WTC11 (cell line): ENCODE data around the gene RHBDD2. TPM values are rescaled to one million over a fixed set of nuclear protein-coding genes. Genes with fewer than 3 reads are reported as not detected.

Experiments used
- CREM ChIP-seq: sonication (generic); formaldehyde crosslinking; IDR thresholded peaks from 2 replicates; pipeline ENCODE4 v1.8.1; 2022; ENCODE audit warnings: mild to moderate bottlenecking, missing genetic modification reagents, moderate library complexity
- ELF4 ChIP-seq: sonication (generic); formaldehyde crosslinking; IDR thresholded peaks from 2 replicates; pipeline ENCODE4 v1.8.1; 2022; ENCODE audit warnings: low read depth, mild to moderate bottlenecking, moderate library complexity, missing genetic modification reagents
- ETV6 ChIP-seq: sonication (generic); formaldehyde crosslinking; IDR thresholded peaks from 2 replicates; pipeline ENCODE4 v1.8.1; 2022; ENCODE audit warnings: mild to moderate bottlenecking, missing genetic modification reagents
- FOXJ3 ChIP-seq: sonication (generic); formaldehyde crosslinking; IDR thresholded peaks from 2 replicates; pipeline ENCODE4 v1.9.0; 2021; ENCODE audit warnings: missing genetic modification reagents, mild to moderate bottlenecking, borderline replicate concordance
- FOXK1 ChIP-seq: sonication (generic); formaldehyde crosslinking; IDR thresholded peaks from 2 replicates; pipeline ENCODE4 v1.8.0; 2022; ENCODE audit warnings: mild to moderate bottlenecking, moderate library complexity, missing genetic modification reagents
- FOXP1 ChIP-seq: sonication (generic); formaldehyde crosslinking; IDR thresholded peaks from 2 replicates; pipeline ENCODE4 v1.8.0; 2022; ENCODE audit warnings: missing genetic modification reagents, mild to moderate bottlenecking, moderate library complexity, borderline replicate concordance
- KAT7 ChIP-seq: sonication (generic); formaldehyde crosslinking; IDR thresholded peaks from 2 replicates; pipeline ENCODE4 v1.8.1; 2023; ENCODE audit warnings: missing genetic modification reagents, mild to moderate bottlenecking, borderline replicate concordance
- MYBL2 ChIP-seq: sonication (generic); formaldehyde crosslinking; IDR thresholded peaks from 2 replicates; pipeline ENCODE4 v1.8.1; 2023; ENCODE audit warnings: mild to moderate bottlenecking, moderate library complexity, missing genetic modification reagents
- NFE2L1 ChIP-seq: sonication (generic); formaldehyde crosslinking; IDR thresholded peaks from 2 replicates; pipeline ENCODE4 v1.8.1; 2023; ENCODE audit warnings: missing genetic modification reagents
- NFYB ChIP-seq: sonication (generic); formaldehyde crosslinking; conservative IDR thresholded peaks from 2 replicates; pipeline ENCODE4 v1.8.0; 2022; ENCODE audit warnings: low read depth, missing genetic modification reagents
- SMAD3 ChIP-seq: sonication (generic); formaldehyde crosslinking; IDR thresholded peaks from 2 replicates; pipeline ENCODE4 v1.8.0; 2022; ENCODE audit warnings: missing genetic modification reagents, mild to moderate bottlenecking, borderline replicate concordance
- TCF7 ChIP-seq: sonication (generic); formaldehyde crosslinking; IDR thresholded peaks from 2 replicates; pipeline ENCODE4 v1.8.0; 2022; ENCODE audit warnings: mild to moderate bottlenecking, low read depth, missing genetic modification reagents, moderate library complexity
- ZNF138 ChIP-seq: sonication (generic); formaldehyde crosslinking; conservative IDR thresholded peaks from 2 replicates; pipeline ENCODE4 v1.8.1; 2022; ENCODE audit warnings: mild to moderate bottlenecking, moderate library complexity, missing genetic modification reagents
- ZNF416 ChIP-seq: fragments of 250-450 bp; sonication (Bioruptor Pico); IDR thresholded peaks from 2 replicates; pipeline ENCODE4 v1.9.0; 2021; ENCODE audit warnings: mild to moderate bottlenecking, inconsistent platforms
- total RNA-seq: library from RNA; stranded (reverse); gene quantifications from 3 replicates; pipeline ENCODE4 v1.2.3, GENCODE V29; 2021
- TF ChIP-seq, protein P1 (sequence below): sonication (generic); formaldehyde crosslinking; conservative IDR thresholded peaks from 2 replicates; pipeline ENCODE4 v1.8.1; 2023; ENCODE audit warnings: mild to moderate bottlenecking, low read depth, missing genetic modification reagents, moderate library complexity
- TF ChIP-seq, protein P2 (sequence below): sonication (generic); formaldehyde crosslinking; IDR thresholded peaks from 2 replicates; pipeline ENCODE4 v1.8.1; 2023; ENCODE audit warnings: mild to moderate bottlenecking, missing genetic modification reagents
- TF ChIP-seq, protein P3 (sequence below): fragments of 250-450 bp; sonication (Bioruptor Pico); IDR thresholded peaks from 2 replicates; pipeline ENCODE4 v1.9.0; 2021; ENCODE audit warnings: moderate library complexity, mild to moderate bottlenecking, inconsistent platforms, borderline replicate concordance
- TF ChIP-seq, protein P4 (sequence below): fragments of 250-450 bp; sonication (Bioruptor Pico); IDR thresholded peaks from 2 replicates; pipeline ENCODE4 v2.1.2; 2022; ENCODE audit warnings: mild to moderate bottlenecking, moderate library complexity
- TF ChIP-seq, protein P5 (sequence below): fragments of 250-450 bp; sonication (Bioruptor Pico); conservative IDR thresholded peaks from 2 replicates; pipeline ENCODE4 v1.9.0; 2021; ENCODE audit warnings: mild to moderate bottlenecking
- TF ChIP-seq, protein P6 (sequence below): sonication (generic); formaldehyde crosslinking; IDR thresholded peaks from 2 replicates; pipeline ENCODE4 v1.8.0; 2023; ENCODE audit warnings: missing genetic modification reagents, mild to moderate bottlenecking, borderline replicate concordance
- TF ChIP-seq, protein P7 (sequence below): sonication (generic); formaldehyde crosslinking; IDR thresholded peaks from 2 replicates; pipeline ENCODE4 v1.8.1; 2023; ENCODE audit warnings: mild to moderate bottlenecking, missing genetic modification reagents

Gene RHBDD2
- total RNA-seq, 1 experiment from 2014 or later, result 34.3 TPM

DNA sequence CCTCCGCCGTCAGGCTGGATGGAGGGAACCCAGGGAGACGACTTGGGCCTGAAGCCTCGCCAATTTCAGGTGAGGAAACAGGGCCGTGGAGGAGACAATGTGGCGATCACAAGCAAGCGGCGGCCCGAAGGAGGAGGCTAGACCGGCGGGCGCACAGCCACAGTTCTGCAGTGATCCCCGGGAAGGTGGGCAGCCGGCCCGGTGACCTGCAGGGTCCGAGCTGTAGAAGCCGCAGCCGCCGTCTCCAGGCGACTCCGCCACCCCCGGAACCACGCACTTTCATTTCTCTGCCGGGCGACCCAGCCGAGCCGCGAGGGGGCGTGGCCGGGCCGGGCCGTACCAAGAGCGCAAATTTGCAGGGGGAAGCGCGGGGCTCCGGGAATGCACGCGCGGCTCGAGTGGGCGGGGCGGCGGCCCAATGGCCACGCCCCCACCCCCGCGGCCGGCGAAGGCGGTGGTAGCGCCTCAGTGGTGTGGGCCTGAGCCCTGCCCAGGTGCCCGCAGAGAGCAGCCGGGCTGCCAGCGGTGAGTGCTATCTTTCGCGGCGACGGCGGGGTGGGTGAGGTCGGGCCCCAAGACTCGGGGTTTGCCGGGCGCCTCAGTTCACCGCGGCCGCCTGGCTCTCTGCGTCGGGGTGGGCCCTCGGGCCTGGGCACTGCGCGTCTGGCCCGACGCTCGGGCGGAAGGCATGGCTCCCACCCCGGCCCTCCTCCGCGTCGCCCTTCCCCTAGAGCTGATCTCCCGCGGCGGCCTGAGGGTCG is 36.0 kb downstream of the RHBDD2 start, which contains the start of gene POR (continued):
- TF ChIP-seq, protein P1, sequence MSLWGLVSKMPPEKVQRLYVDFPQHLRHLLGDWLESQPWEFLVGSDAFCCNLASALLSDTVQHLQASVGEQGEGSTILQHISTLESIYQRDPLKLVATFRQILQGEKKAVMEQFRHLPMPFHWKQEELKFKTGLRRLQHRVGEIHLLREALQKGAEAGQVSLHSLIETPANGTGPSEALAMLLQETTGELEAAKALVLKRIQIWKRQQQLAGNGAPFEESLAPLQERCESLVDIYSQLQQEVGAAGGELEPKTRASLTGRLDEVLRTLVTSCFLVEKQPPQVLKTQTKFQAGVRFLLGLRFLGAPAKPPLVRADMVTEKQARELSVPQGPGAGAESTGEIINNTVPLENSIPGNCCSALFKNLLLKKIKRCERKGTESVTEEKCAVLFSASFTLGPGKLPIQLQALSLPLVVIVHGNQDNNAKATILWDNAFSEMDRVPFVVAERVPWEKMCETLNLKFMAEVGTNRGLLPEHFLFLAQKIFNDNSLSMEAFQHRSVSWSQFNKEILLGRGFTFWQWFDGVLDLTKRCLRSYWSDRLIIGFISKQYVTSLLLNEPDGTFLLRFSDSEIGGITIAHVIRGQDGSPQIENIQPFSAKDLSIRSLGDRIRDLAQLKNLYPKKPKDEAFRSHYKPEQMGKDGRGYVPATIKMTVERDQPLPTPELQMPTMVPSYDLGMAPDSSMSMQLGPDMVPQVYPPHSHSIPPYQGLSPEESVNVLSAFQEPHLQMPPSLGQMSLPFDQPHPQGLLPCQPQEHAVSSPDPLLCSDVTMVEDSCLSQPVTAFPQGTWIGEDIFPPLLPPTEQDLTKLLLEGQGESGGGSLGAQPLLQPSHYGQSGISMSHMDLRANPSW (CRISPR knock-in tag), result no peak
- TF ChIP-seq NFE2L1 (CRISPR knock-in tag) (peak; percentile 68; the same call in 1 of the 2 replicates), TCF7 (CRISPR knock-in tag) (0 out of 2 replicates have a peak, but pooled peaks have one; percentile 49), ELF4 (no peak), FOXK1 (CRISPR knock-in tag) (peak; percentile 61; the same call in 1 of the 2 replicates), NFYB (CRISPR knock-in tag) (peak; percentile 22), CREM (peak; percentile 86), ZNF138 (CRISPR knock-in tag) (no peak), FOXP1 (CRISPR knock-in tag) (peak; percentile 77), ZNF416 (CRISPR knock-in tag) (peak; percentile 89; the same call in 1 of the 2 replicates), KAT7 (CRISPR knock-in tag) (0 out of 2 replicates have a peak, but pooled peaks have one; percentile 36), MYBL2 (CRISPR knock-in tag) (peak; percentile 76), ETV6 (CRISPR knock-in tag) (peak; percentile 85; the same call in 1 of the 2 replicates), FOXJ3 (CRISPR knock-in tag) (no peak), SMAD3 (CRISPR knock-in tag) (peak; percentile 59)
- TF ChIP-seq, protein P2, sequence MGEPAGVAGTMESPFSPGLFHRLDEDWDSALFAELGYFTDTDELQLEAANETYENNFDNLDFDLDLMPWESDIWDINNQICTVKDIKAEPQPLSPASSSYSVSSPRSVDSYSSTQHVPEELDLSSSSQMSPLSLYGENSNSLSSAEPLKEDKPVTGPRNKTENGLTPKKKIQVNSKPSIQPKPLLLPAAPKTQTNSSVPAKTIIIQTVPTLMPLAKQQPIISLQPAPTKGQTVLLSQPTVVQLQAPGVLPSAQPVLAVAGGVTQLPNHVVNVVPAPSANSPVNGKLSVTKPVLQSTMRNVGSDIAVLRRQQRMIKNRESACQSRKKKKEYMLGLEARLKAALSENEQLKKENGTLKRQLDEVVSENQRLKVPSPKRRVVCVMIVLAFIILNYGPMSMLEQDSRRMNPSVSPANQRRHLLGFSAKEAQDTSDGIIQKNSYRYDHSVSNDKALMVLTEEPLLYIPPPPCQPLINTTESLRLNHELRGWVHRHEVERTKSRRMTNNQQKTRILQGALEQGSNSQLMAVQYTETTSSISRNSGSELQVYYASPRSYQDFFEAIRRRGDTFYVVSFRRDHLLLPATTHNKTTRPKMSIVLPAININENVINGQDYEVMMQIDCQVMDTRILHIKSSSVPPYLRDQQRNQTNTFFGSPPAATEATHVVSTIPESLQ (CRISPR knock-in tag), result no peak
- TF ChIP-seq, protein P3, sequence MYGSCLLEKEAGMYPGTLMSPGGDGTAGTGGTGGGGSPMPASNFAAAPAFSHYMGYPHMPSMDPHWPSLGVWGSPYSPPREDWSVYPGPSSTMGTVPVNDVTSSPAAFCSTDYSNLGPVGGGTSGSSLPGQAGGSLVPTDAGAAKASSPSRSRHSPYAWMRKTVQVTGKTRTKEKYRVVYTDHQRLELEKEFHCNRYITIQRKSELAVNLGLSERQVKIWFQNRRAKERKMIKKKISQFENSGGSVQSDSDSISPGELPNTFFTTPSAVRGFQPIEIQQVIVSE (CRISPR knock-in tag), result no peak
- TF ChIP-seq, protein P4, sequence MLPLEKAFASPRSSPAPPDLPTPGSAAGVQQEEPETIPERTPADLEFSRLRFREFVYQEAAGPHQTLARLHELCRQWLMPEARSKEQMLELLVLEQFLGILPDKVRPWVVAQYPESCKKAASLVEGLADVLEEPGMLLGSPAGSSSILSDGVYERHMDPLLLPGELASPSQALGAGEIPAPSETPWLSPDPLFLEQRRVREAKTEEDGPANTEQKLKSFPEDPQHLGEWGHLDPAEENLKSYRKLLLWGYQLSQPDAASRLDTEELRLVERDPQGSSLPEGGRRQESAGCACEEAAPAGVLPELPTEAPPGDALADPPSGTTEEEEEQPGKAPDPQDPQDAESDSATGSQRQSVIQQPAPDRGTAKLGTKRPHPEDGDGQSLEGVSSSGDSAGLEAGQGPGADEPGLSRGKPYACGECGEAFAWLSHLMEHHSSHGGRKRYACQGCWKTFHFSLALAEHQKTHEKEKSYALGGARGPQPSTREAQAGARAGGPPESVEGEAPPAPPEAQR (CRISPR knock-in tag), result no peak
- TF ChIP-seq, protein P5, sequence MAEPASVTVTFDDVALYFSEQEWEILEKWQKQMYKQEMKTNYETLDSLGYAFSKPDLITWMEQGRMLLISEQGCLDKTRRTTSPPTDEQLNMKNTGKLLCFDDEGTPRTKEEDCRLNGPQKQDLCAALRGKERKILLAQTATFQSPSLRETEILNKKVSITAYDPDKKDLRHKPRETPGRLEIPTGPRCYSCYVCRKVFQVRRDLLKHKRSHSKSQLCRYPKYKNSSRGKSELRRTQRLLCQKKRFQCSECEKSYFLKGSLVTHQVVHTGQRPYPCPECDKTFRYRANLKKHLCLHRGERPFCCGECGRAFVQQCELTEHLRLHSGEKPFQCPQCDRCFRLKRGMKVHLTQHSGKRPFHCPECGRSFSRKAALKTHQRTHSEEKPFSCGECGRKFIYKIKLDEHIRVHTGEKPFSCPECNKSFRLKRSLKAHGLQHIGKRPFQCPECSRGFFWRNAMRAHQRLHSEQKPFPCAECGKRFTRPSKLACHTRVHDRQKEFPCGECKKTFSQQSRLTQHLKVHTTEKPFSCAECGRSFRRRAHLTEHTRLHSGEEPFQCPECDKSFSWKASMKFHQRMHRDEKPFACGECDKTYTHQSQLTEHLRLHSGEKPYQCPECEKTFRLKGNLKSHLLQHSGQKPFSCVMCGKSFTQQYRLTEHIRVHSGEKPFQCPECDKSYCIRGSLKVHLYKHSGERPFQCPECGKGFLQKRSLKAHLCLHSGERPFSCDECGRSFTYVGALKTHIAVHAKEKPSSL (CRISPR knock-in tag), result no peak
- TF ChIP-seq, protein P6, sequence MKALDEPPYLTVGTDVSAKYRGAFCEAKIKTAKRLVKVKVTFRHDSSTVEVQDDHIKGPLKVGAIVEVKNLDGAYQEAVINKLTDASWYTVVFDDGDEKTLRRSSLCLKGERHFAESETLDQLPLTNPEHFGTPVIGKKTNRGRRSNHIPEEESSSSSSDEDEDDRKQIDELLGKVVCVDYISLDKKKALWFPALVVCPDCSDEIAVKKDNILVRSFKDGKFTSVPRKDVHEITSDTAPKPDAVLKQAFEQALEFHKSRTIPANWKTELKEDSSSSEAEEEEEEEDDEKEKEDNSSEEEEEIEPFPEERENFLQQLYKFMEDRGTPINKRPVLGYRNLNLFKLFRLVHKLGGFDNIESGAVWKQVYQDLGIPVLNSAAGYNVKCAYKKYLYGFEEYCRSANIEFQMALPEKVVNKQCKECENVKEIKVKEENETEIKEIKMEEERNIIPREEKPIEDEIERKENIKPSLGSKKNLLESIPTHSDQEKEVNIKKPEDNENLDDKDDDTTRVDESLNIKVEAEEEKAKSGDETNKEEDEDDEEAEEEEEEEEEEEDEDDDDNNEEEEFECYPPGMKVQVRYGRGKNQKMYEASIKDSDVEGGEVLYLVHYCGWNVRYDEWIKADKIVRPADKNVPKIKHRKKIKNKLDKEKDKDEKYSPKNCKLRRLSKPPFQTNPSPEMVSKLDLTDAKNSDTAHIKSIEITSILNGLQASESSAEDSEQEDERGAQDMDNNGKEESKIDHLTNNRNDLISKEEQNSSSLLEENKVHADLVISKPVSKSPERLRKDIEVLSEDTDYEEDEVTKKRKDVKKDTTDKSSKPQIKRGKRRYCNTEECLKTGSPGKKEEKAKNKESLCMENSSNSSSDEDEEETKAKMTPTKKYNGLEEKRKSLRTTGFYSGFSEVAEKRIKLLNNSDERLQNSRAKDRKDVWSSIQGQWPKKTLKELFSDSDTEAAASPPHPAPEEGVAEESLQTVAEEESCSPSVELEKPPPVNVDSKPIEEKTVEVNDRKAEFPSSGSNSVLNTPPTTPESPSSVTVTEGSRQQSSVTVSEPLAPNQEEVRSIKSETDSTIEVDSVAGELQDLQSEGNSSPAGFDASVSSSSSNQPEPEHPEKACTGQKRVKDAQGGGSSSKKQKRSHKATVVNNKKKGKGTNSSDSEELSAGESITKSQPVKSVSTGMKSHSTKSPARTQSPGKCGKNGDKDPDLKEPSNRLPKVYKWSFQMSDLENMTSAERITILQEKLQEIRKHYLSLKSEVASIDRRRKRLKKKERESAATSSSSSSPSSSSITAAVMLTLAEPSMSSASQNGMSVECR (CRISPR knock-in tag), result peak; percentile 80
- TF ChIP-seq, protein P7, sequence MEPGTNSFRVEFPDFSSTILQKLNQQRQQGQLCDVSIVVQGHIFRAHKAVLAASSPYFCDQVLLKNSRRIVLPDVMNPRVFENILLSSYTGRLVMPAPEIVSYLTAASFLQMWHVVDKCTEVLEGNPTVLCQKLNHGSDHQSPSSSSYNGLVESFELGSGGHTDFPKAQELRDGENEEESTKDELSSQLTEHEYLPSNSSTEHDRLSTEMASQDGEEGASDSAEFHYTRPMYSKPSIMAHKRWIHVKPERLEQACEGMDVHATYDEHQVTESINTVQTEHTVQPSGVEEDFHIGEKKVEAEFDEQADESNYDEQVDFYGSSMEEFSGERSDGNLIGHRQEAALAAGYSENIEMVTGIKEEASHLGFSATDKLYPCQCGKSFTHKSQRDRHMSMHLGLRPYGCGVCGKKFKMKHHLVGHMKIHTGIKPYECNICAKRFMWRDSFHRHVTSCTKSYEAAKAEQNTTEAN (CRISPR knock-in tag), result peak; percentile 92
